Activated CD4-positive, CD25-positive, alpha-beta regulatory T cell (primary cell): ENCODE data around the gene SCAPER.
"Not testable (repeated sequence)": the region's sequence is repeated elsewhere in the genome, so short reads cannot be mapped to it uniquely, and the experiment has no call there.

Experiments
- DNase-seq, 4 experiments: peaks; one replicate each; lab custom pipeline; 2025; lab: John Stamatoyannopoulos, UW

Gene SCAPER

GRCh38 chr15:76572983-76573314, 332.2 kb downstream of the SCAPER start:
- DNase-seq = no peak

GRCh38 chr15:76566276-76566675, 338.9 kb downstream of the SCAPER start:
- DNase-seq = no peak

- DNase-seq = no peak
These were observed 339.8 kb downstream of the SCAPER start for GRCh38 chr15:76565366-76565765.

- no peak for DNase-seq
These were observed 349.9 kb downstream of the SCAPER start for GRCh38 chr15:76555247-76555646.

- DNase-seq = no peak
These were observed 351.6 kb downstream of the SCAPER start for GRCh38 chr15:76553564-76553963.

GRCh38 chr15:76553102-76553501, 352.0 kb downstream of the SCAPER start:
- DNase-seq = no peak

- DNase-seq = no peak
These were observed 358.3 kb downstream of the SCAPER start for GRCh38 chr15:76546805-76547204.

- DNase-seq = no peak
These were observed 371.1 kb downstream of the SCAPER start for GRCh38 chr15:76533995-76534394.

GRCh38 chr15:76533060-76533820, 371.9 kb downstream of the SCAPER start:
- no peak for DNase-seq

- DNase-seq = no peak
These were observed 375.2 kb downstream of the SCAPER start for GRCh38 chr15:76529911-76530310.

- no peak for DNase-seq
These were observed 379.0 kb downstream of the SCAPER start for GRCh38 chr15:76526111-76526510.

- no peak for DNase-seq
These were observed 387.2 kb downstream of the SCAPER start for GRCh38 chr15:76517910-76518309.

GRCh38 chr15:76514282-76514681, 390.9 kb downstream of the SCAPER start:
- no peak for DNase-seq

- no peak for DNase-seq
These were observed 392.2 kb downstream of the SCAPER start for GRCh38 chr15:76512971-76513370.

- DNase-seq = not testable (repeated sequence)
These were observed 394.5 kb downstream of the SCAPER start for GRCh38 chr15:76510663-76511062.

GRCh38 chr15:76503804-76504203, 401.3 kb downstream of the SCAPER start:
- DNase-seq = no peak

- DNase-seq = no peak
These were observed 402.0 kb downstream of the SCAPER start for GRCh38 chr15:76503121-76503520.

GRCh38 chr15:76502678-76503077, 402.5 kb downstream of the SCAPER start:
- DNase-seq = no peak

GRCh38 chr15:76502185-76502584, 403.0 kb downstream of the SCAPER start:
- DNase-seq = not testable (repeated sequence)

GRCh38 chr15:76501726-76502125, 403.4 kb downstream of the SCAPER start:
- no peak for DNase-seq

- DNase-seq = no peak
These were observed 404.1 kb downstream of the SCAPER start for GRCh38 chr15:76501011-76501410.

GRCh38 chr15:76495487-76495886, 409.7 kb downstream of the SCAPER start:
- DNase-seq = no peak

GRCh38 chr15:76492538-76492937, 412.6 kb downstream of the SCAPER start:
- no peak for DNase-seq

- no peak for DNase-seq
These were observed 421.4 kb downstream of the SCAPER start for GRCh38 chr15:76483752-76484151.
